WI38 (cell line): ENCODE data around the gene GAN.
A peak's percentile ranks its signal among the peaks of the same experiment; 100 is the strongest.

ENCODE experiments used
- H3K4me3 ChIP-seq: 2 replicates; pipeline ENCODE4 v1.5.1; 2011; ENCODE audit warnings: low read depth, mild to moderate bottlenecking, control low read depth, low read length
- TF ChIP-seq, protein P1 (sequence below): IDR thresholded peaks from 2 replicates; pipeline ENCODE4 v1.5.1; 2012; ENCODE audit warnings: low read depth, mild to moderate bottlenecking, control low read depth, low read length

The GAN gene

GRCh38 chr16:81307770-81308169 lies 7.0 kb upstream of the GAN start:
- TF ChIP-seq, protein P1, sequence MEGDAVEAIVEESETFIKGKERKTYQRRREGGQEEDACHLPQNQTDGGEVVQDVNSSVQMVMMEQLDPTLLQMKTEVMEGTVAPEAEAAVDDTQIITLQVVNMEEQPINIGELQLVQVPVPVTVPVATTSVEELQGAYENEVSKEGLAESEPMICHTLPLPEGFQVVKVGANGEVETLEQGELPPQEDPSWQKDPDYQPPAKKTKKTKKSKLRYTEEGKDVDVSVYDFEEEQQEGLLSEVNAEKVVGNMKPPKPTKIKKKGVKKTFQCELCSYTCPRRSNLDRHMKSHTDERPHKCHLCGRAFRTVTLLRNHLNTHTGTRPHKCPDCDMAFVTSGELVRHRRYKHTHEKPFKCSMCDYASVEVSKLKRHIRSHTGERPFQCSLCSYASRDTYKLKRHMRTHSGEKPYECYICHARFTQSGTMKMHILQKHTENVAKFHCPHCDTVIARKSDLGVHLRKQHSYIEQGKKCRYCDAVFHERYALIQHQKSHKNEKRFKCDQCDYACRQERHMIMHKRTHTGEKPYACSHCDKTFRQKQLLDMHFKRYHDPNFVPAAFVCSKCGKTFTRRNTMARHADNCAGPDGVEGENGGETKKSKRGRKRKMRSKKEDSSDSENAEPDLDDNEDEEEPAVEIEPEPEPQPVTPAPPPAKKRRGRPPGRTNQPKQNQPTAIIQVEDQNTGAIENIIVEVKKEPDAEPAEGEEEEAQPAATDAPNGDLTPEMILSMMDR, result no peak
- no peak overlapping the region for H3K4me3 ChIP-seq

DNA sequence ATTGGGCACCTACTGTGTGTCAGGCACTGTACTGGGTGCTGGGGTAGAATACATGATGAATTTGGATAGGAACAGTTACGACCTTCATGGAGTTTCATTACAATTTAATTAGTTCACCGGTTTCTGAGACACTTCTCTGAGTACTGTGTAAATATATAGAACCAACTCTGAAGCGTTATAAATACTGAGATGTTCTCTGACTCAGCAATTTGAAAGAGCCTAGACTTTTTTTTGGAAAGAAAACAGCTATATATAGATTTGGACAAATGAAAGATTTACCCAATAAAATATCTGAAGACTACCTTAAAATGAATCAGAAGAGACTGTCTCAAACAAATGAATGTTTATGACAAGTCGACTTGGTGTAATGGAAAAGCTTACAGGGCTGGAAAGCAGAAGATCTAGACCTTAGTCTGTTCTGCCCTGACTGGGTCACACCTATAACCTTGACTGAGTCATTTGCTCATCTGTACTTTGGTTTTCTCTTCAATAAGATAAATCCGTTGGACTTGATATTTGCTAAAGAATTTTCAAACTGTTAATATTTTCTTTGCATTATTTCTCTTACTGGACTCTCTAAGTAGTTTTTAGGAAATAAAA lies 4.6 kb upstream of the GAN start:
- no peak overlapping the region for H3K4me3 ChIP-seq
- TF ChIP-seq, protein P1, result no peak

DNA sequence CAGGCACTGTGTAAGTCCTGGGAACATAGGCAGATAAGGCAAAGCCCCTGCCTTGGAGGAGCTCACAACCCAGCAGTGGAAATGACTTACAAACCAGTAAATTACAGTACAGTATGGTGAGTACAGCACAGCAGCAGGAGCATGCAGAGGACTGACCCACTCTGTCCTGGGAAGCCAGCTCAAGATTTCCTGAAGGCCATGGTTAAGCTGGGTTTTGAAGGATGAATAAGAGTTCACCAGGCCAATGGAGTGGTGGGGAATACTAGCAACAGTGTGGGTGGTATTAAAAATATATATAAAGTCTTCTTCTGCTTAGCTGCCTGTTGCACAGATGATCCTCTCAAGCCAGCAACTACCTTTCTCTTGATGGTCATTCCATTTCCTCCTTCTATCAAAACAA lies 3.0 kb upstream of the GAN start:
- H3K4me3 ChIP-seq, result no peak overlapping the region
- TF ChIP-seq, protein P1, result no peak

DNA sequence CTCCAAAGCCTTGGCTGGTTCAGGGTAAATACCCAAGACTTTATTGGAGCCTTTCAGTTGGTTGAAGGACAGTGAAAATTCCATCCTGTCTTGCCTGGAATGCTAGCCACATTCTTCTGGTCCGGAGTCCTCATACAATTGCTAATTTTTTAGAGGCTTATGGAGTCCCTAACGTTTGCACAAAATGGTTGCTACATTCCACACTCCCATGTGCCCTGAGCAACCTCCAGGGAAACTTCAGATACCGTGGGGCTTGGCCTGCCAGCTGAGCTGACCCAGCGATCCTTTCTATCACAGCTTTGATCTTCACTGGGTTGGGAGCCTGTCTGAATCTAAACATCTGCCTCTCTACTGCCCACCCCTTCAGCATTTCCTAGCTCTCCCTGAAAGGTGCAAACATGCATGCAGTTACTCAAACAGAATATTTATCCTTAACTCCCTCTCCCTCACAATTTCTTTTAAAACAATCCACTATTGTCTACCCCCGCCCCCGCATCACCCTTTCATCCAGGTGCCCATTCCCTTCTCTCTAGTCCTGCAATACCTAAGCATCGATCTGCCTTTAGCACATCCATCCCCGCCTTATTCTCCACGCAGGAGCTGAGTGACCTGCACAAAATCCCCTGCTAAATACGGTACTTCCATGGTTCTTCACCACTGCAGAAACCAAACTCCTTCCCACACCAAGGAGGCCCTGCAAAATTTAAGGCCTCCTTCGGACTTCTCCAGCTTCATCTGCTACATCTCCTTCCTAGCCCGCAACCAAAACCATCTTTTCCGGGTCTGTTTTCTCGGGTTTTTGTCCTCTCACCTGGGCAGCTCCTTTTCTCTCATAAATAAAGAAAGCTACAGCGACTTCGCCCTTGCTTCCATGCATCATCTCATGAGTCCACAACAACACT lies 810 bp upstream of the GAN start:
- TF ChIP-seq, protein P1, result no peak

DNA sequence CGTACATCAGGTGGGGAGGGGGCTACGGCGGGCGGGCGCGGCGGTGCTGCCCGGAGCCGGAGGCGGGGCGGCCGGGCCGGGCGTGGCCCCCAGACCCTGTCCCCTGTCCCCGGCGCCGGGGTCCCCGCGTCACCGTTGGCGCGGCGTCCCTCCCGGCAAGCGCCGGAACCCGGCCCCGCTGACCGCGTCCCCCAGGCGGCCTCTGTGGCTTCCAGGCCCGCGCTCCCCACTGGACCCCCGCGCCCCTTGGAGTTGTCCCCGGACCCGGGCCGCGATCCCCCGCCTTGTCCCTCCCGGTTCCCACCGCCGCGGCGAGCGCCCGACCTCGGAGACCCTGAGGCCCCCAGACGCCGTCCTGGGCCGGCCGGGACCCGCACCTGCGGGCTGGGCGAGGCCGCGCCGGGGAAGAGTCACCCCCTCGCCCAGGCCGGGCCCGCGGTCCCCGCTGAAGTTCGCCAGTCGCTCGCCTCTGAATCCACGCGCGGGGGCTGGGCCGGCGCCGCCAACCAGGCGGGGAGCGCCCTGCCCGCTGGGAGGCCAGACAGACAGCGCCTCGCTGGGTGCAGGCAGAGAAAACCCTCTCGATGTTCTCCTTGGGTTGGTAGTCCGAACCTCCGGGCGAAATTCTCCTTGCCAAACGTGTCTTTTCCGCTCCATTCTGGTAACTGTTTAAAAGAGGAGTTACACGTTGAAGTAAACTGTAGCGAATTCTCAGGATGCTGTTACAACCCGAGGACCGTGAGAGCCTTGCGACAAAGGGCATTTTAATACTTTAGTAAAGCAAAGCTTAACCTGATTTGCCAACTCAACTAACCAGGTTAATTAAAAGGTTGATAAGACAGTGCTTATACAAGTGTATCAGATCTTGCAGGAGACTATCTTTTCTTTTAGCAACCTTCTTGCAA lies 761 bp downstream of the GAN start:
- peak overlapping the region; percentile 93 for H3K4me3 ChIP-seq
- TF ChIP-seq, protein P1, result no peak

More for the DNA sequence above, 810 bp upstream of the GAN start:
- H3K4me3 ChIP-seq, result peak overlapping the region; percentile 93

- peak overlapping the region; percentile 93 for H3K4me3 ChIP-seq
- TF ChIP-seq, protein P1, result no peak
These were observed 1.4 kb downstream of the GAN start for GRCh38 chr16:81316176-81316496.

- TF ChIP-seq, protein P1, result no peak
- no peak overlapping the region for H3K4me3 ChIP-seq
These were observed 3.9 kb downstream of the GAN start for GRCh38 chr16:81318711-81319110.
